Activated T-helper 2 cell treated with anti-CD3 and anti-CD28 coated beads, Interferon-gamma antibody, Interleukin-2, Interleukin-4, amounts not matched to agents 10 μg/mL and 5 μg/mL and 100 μg/mL, durations not matched to agents 14 hours and 24 hours and 36 hours (primary cell): ENCODE results near the gene GDPD5. TPM values are rescaled to one million over a fixed set of nuclear protein-coding genes. Genes with fewer than 3 reads are reported as not detected.

ENCODE experiments used
- DNase-seq: peaks from one replicate; pipeline ENCODE4 v3.0.0; 2021; ENCODE audit warnings: low spot score
- H3K27ac Mint-ChIP-seq: one replicate; pipeline ENCODE4 v1.8.0; 2021; ENCODE audit warnings: mixed read lengths
- H3K27me3 Mint-ChIP-seq: one replicate; pipeline ENCODE4 v1.8.0; 2021; ENCODE audit warnings: low read depth, mixed read lengths
- H3K36me3 Mint-ChIP-seq: one replicate; pipeline ENCODE4 v1.8.0; 2021; ENCODE audit warnings: low read depth, mixed read lengths
- H3K4me1 Mint-ChIP-seq: one replicate; pipeline ENCODE4 v1.8.0; 2021; ENCODE audit warnings: low read depth, mixed read lengths
- H3K4me3 Mint-ChIP-seq: one replicate; pipeline ENCODE4 v1.8.0; 2021; ENCODE audit warnings: low read depth, mild to moderate bottlenecking, moderate library complexity, mixed read lengths
- H3K9me3 Mint-ChIP-seq: one replicate; pipeline ENCODE4 v1.8.0; 2021; ENCODE audit warnings: mixed read lengths
- intact Hi-C: fragments of 100-400 bp; cut with micrococcal nuclease; formaldehyde crosslinking; loops from one replicate; pipeline ENCODE4 v1.15.1; 2023
- total RNA-seq: library from RNA; stranded (reverse); gene quantifications from 2 replicates; pipeline ENCODE4 v1.2.3, GENCODE V29; 2022

GDPD5 gene
- total RNA-seq, 1 donor from 2014 or later = 14.9 TPM

DNA sequence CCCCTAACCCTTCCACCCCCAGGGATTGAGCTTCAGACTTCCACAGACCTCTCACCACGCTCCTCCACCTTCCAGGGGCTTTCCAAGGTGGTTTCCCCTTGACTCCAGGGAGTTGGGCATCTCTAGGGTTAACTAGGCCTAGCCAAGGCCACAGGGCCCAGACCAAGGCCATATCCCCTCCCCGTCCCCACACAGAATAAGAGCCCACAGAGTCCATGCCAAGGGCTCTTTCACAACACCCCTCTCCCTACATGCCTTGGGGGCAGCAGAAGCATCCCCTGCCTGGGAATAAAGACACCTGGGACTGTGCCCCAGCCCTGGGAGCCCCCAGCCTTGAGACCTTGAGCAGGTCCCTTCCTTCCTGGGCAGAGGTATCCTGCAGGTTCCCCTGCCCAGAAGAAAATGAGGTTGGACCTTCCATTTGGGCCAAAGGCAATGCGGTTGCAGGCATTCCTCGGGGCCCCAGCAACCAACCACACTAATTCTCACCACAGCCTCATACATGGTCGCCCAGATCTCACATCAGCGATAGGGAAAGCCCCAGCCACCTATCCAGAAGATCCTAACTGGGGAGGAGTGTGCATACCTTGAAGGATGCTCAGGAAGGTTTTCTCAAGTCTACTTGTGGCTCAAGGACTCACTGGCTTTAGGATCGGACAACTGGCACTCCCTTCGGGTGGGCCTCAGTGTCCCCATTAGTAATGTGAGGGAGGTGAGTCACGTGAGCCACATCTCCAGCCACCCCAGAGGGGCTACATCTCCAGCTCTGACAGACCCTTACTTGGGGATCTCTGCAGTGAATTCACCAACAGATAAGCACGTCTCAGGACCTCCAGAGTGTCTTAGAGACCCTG is 1.7 kb downstream of the GDPD5 start:
- H3K27ac Mint-ChIP-seq = no peak overlapping the region
- peaks cover 11% of the 10 kb centered on the region for H3K27me3 Mint-ChIP-seq
- H3K36me3 Mint-ChIP-seq = no peaks in the 10 kb centered on the region
- H3K9me3 Mint-ChIP-seq = no peaks in the 10 kb centered on the region
- H3K4me1 Mint-ChIP-seq = peaks cover 17% of the 10 kb centered on the region
- intact Hi-C loops = no loop called here
- DNase-seq = no peak
- H3K4me3 Mint-ChIP-seq = peak overlapping the region; percentile 74

DNA sequence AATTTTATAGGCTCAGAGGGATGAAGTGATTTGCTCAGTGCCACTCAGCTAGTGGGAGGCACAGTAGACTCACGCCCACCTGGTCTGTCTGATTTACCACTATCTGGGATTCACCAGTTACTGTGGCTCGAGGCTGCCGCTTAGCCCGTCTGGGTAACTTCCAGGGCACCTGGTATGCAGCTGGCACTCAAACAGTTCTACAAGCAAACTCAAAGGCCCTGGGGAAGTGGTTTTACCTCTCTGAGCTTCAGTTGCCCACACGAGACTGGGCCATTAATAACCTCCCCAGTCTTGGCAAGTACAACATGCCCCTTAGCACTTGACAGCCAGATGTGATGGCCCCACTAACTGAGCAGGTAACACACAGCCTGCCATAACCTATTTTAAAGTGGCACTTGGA is 2.6 kb downstream of the GDPD5 start:
- no peak for DNase-seq
- no peak overlapping the region for H3K27ac Mint-ChIP-seq
- peaks cover 11% of the 10 kb centered on the region for H3K27me3 Mint-ChIP-seq
- no peaks in the 10 kb centered on the region for H3K9me3 Mint-ChIP-seq
- intact Hi-C loops = no loop called here
- H3K36me3 Mint-ChIP-seq = no peaks in the 10 kb centered on the region
- no peak overlapping the region for H3K4me3 Mint-ChIP-seq
- peaks cover 17% of the 10 kb centered on the region for H3K4me1 Mint-ChIP-seq

DNA sequence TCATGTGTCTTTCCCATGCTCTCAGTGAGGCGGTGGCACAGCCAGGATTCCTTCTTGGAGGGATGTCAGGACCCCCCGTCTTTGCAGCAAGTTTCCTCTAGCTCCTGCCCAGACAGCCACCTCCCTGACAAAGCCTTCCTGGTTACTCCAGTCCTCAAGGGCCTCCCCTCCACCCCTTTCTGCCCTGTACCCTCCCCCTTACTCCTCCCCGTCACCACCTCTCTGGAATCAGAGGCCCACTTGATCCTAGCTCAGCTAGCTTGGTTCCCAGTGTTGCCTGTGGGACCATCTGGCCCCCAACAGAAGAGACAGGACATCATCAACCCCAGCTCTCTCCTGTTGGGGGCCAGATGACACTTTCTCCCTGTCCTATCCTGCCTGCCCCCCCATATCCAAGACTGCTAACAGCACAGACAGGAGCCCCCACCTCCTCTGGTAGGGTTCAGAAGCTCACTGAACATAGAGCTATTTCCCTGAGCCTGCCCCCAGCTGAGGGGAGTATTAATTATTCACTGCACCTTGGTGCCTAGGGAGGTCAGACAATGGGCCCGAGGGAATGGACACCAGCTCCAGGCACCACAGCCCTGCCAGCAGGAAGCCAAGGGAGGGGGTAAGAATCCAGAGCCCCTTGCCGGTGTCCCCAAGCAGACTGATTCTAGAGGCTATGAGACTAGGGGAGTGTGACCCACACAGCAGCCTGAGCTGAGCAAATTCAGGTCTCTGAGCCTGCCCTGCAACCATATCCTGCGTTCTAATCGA is 3.3 kb downstream of the GDPD5 start:
- Mint-ChIP-seq H3K9me3 (no peaks in the 10 kb centered on the region), H3K4me3 (no peak overlapping the region), H3K27ac (no peak overlapping the region), H3K4me1 (peaks cover 19% of the 10 kb centered on the region), H3K27me3 (peaks cover 11% of the 10 kb centered on the region), H3K36me3 (no peaks in the 10 kb centered on the region)
- DNase-seq = no peak
- intact Hi-C loops = no loop called here

DNA sequence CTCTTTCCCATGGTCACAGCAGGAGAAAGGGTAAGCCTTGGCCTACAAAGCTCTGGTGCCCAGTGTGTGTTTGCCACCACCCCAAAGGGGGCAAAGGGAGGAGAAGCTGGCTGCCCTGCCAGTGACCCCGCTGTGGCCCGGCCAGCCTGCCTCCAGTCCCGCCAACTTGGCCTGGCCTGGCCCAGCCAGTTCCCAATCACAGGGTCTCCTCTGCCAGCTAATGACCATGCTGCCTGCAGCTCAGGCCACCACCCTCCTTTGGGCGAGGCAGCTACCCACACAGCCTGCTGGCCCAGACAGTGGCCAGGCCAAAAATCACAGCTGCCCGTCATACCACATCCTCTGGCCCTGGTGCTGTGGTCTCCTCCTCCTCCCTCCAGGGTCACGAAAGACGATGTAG is 5.1 kb downstream of the GDPD5 start:
- no peaks in the 10 kb centered on the region for H3K36me3 Mint-ChIP-seq
- no peak for DNase-seq
- no peak overlapping the region for H3K27ac Mint-ChIP-seq
- peaks cover 11% of the 10 kb centered on the region for H3K27me3 Mint-ChIP-seq
- H3K9me3 Mint-ChIP-seq = no peaks in the 10 kb centered on the region
- H3K4me1 Mint-ChIP-seq = peaks cover 27% of the 10 kb centered on the region
- intact Hi-C loops = no loop called here
- H3K4me3 Mint-ChIP-seq = no peak overlapping the region

DNA sequence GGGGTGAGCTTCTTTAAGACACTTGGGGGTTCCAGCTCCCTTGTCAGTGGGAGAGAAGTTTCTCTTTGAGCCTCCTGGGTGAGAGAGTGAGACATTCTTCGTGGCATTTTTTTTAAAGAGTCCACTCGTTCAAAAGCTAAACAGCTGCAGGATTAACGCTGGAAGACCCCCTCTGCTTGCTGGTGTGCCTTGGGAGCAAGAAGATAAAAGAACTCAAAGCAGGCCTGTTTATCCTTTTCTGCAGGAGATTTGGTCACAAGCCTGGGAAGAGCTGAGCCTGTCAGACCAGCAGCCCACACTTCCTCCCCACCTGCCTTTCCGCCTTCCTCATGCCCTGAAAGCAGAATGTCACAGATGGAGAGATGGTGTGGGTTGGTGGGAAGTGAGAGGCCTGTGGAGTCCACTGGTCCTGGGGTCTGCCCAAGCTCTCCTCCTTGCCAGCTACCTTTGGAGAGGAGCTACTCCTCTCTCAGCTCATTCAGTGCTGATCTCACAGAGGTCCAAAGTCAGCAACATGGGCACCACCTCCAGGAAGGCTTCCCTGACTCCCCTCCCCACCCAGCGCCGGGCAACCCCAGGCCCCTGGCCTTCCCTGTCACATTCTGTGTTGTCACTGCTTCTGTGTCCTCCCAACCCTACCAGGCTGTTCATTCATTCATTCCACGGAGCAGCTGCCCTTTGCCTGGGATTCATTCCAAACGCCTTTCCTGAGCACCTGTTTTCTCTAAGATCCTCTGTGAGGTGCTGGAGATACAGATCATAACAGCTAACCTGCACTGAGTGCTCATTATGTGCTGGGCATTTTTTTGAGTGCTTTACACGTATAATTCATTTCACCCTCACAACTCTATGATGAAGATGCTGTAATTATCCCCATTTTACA is 6.7 kb downstream of the GDPD5 start:
- Mint-ChIP-seq H3K27ac (no peak overlapping the region), H3K9me3 (no peaks in the 10 kb centered on the region), H3K36me3 (no peaks in the 10 kb centered on the region), H3K4me1 (peaks cover 21% of the 10 kb centered on the region), H3K4me3 (no peak overlapping the region), H3K27me3 (peaks cover 4% of the 10 kb centered on the region)
- intact Hi-C loops = no loop called here
- no peak for DNase-seq

DNA sequence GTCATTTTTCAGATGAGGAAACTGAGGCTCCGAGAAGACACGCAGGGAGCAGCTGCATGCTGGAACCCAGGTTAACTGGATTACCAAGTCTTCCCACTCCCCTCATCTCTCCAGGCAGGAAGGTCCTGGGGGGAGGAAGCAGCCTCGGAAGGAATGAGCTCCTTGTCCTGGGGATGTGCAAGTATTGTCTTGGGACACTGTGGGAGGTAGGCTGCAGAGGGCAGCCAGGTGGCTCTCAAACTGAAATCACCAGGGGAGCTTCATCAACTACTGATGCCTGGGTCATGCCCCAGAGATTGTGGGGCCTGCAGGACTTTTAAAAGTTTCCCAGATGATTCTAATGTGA is 7.6 kb downstream of the GDPD5 start:
- Mint-ChIP-seq H3K27me3 (no peaks in the 10 kb centered on the region), H3K4me3 (no peak overlapping the region), H3K9me3 (no peaks in the 10 kb centered on the region), H3K27ac (no peak overlapping the region), H3K4me1 (peaks cover 12% of the 10 kb centered on the region), H3K36me3 (no peaks in the 10 kb centered on the region)
- no peak for DNase-seq
- intact Hi-C loops = no loop called here

DNA sequence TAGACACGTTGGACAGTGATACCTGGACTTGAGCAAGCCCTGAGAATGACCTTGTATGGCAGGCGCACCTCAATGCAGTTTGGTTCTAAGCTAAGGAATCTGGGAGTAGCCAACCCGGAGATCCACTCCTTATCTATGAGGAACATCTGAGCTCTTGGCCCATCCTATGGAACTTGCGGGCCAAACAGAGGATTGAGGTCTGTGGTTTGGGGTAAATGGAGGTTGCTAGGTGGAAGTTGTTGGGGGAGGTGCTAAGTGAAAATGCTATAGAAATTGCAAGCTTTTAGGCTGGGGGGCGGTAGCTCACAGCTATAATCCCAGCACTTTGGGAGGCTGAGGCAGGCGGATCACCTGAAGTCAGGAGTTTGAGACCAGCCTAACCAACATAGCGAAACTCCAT is 8.9 kb downstream of the GDPD5 start:
- Mint-ChIP-seq H3K4me3 (no peak overlapping the region), H3K27me3 (peaks cover 1% of the 10 kb centered on the region), H3K27ac (no peak overlapping the region), H3K9me3 (no peaks in the 10 kb centered on the region), H3K36me3 (no peaks in the 10 kb centered on the region), H3K4me1 (peaks cover 11% of the 10 kb centered on the region)
- intact Hi-C loops = no loop called here
- DNase-seq = no peak

DNA sequence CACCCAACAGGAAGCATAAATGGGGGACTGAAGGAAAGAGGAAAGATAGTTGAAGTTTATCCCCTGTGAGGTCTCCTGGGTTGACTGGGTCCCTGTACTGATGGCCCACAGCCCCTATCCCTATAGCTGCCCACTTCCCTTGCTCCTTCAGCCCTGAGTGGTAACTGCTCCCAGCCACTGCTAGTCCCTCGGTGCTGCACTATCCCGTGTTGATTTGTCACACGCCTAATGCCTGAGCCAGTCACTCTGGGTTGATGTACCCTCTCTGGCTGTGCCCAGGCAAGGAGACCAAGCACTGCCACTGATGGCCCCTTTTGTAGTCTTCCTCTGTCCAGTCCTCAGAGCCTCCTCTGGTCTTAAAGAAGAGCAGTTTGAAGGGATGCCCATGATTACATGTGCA is 9.6 kb downstream of the GDPD5 start:
- Mint-ChIP-seq H3K27me3 (peaks cover 1% of the 10 kb centered on the region), H3K27ac (no peak overlapping the region), H3K4me3 (no peak overlapping the region), H3K4me1 (peaks cover 11% of the 10 kb centered on the region), H3K36me3 (no peaks in the 10 kb centered on the region), H3K9me3 (no peaks in the 10 kb centered on the region)
- DNase-seq = no peak
- intact Hi-C loops = no loop called here

DNA sequence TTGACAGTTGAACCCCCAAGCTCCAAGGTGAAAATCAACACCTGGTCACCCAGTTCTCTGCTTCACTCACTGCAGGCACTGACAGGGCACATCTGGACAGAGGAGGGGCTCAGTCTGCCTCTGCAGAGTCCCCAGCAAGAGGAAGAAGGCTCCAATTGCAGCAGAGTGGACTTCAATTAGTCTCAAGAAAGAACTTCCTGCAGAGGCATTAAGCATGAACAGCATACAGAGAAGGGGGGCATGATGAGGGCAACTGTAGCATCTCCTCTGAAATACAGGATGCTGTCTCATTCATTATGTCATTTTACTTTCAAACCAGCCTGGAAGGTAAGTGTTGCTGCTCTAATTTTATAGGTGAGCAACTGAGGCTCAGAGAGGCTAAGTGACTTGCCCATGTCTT is 11.1 kb downstream of the GDPD5 start:
- no peak for DNase-seq
- H3K27ac Mint-ChIP-seq = no peak overlapping the region
- H3K27me3 Mint-ChIP-seq = peaks cover 1% of the 10 kb centered on the region
- peaks cover 11% of the 10 kb centered on the region for H3K4me1 Mint-ChIP-seq
- intact Hi-C loops = no loop called here
- H3K36me3 Mint-ChIP-seq = no peaks in the 10 kb centered on the region
- no peak overlapping the region for H3K4me3 Mint-ChIP-seq
- H3K9me3 Mint-ChIP-seq = no peaks in the 10 kb centered on the region

DNA sequence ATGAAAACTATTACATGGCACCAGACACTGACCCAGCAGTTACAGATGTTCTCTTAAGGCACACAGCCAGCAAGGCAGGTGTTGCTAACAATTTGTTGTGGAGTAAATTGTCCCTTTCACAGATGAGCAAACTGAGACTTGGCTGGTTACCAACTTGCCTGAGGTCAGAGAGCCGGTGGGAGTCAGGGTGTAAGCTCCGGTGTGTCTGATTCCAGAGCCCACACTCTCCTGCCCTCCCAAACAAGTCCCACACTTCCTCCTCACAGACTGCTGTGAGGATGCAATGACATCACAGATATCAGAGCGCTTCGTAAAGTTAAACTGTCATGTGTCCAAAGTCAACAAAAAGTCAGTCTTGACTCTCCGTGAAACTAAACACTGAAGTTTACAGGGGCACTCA is 12.5 kb downstream of the GDPD5 start:
- Mint-ChIP-seq H3K4me1 (peaks cover 22% of the 10 kb centered on the region), H3K9me3 (no peaks in the 10 kb centered on the region), H3K36me3 (no peaks in the 10 kb centered on the region), H3K27ac (no peak overlapping the region), H3K27me3 (peaks cover 1% of the 10 kb centered on the region), H3K4me3 (no peak overlapping the region)
- intact Hi-C loops = no loop called here
- no peak for DNase-seq

DNA sequence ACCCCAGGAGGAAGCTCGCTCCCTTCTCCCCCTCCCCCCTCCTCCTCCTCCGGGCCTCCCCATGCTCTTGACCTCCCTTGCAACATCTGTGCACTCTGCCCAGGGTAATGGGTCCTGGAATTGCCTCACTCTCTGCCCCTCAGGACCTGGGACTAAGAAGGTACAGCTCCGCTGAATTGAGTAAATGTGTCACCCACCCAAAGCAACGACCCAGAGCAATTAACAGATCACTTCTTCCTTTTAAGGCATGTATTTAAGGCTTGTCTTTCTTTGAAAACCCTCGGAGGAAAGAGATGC is 15.1 kb downstream of the GDPD5 start:
- no peak overlapping the region for H3K27ac Mint-ChIP-seq
- no peaks in the 10 kb centered on the region for H3K36me3 Mint-ChIP-seq
- H3K9me3 Mint-ChIP-seq = no peaks in the 10 kb centered on the region
- H3K4me3 Mint-ChIP-seq = no peak overlapping the region
- H3K4me1 Mint-ChIP-seq = peaks cover 22% of the 10 kb centered on the region
- peaks cover 1% of the 10 kb centered on the region for H3K27me3 Mint-ChIP-seq
- DNase-seq = no peak
- intact Hi-C loops = no loop called here

DNA sequence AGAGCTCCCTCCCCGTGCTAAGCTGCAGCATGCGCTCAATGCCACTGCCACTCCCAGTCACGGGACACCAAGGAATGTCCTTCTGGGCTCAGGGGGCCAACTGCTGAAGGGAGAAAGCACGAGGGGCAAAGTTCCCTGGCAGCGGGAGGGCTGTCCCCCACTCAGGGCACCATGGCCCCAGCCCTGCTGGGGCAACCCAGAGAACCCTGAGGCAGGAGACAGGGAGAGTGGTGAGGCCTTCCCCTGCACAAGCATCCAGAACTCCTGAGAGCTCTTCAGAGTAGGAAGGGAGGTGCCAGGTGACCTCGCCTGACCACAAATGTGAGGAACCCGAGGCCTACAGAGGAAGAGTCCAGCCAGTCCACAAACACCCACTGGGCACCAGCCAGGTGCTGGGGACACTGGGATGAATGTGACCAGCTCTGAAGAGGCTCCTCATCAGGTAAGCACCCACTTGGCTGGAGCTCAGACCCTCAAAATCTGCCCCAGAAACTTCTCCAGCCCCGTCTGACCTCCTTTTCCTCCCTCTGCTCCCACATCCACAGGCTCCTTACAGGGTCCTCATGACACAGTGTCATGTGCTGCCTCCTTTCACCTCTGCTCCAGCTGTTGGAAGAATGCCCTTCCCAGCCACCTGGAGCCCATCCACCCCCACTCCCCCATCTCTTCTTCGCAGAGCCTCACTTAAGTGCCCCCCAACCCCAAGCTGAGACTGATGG is 15.6 kb downstream of the GDPD5 start:
- H3K9me3 Mint-ChIP-seq = no peaks in the 10 kb centered on the region
- no peak for DNase-seq
- intact Hi-C loops = no loop called here
- no peak overlapping the region for H3K27ac Mint-ChIP-seq
- H3K4me1 Mint-ChIP-seq = peaks cover 22% of the 10 kb centered on the region
- H3K4me3 Mint-ChIP-seq = no peak overlapping the region
- H3K27me3 Mint-ChIP-seq = peaks cover 1% of the 10 kb centered on the region
- no peaks in the 10 kb centered on the region for H3K36me3 Mint-ChIP-seq
